SW 1271 (cell line): ENCODE results near the gene SRSF10.
"Not testable (repeated sequence)": the region's sequence is repeated elsewhere in the genome, so short reads cannot be mapped to it uniquely, and the experiment has no call there.

Source experiments
- DNase-seq, 2 experiments: peaks; one replicate each; lab custom pipeline; 2025; lab: John Stamatoyannopoulos, UW

Gene SRSF10

DNA sequence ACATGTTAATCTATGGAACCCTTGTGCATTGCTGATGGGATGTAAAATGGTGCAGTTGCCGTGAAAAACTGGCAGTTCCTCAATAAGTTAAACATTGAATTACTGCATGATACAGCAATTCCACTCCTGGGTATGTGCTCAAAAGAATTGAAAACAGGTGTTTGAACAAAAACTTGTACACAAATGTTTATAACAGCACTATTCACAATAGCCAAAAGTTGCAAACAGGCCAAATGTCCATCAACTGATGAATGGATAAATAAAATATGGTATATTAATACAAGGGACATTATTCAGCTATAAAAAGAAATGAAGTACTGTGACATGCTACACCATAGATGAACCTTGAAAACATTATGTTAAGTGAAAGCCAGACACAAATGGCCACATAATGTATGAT, 17.7 kb upstream of the SRSF10 start:
- no peak for DNase-seq

- no peak for DNase-seq
Measured at GRCh38 chr1:23996700-23997229, 16.6 kb upstream of the SRSF10 start.

DNA sequence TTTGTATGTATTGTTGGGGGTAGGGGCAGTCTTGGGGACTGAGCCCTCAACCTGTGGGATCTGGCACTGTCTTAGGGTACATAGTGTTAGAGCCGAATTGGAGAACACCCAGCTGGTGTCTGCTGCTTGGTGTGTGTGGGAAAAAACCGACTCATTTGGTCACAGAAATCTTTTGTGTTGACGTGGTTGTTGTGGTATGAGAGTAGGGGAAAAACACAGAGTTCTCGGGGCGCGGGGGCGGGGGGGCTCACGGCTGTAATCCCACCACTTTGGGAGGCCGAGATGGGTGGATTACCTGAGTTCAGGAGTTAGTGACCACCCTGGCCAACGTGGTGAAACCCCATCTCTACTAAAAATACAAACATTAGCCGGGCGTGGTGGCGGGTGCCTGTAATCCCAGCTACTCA, 15.3 kb upstream of the SRSF10 start:
- DNase-seq = no peak

GRCh38 chr1:23992011-23992410, 11.9 kb upstream of the SRSF10 start:
- DNase-seq = not testable (repeated sequence)

- no peak for DNase-seq
Measured at GRCh38 chr1:23989263-23989662, 9.1 kb upstream of the SRSF10 start.

GRCh38 chr1:23987038-23987437, 6.9 kb upstream of the SRSF10 start:
- not testable (repeated sequence) for DNase-seq

GRCh38 chr1:23984417-23985186, 4.5 kb upstream of the SRSF10 start:
- peak in 1 of 2 experiments; percentile 65 for DNase-seq

GRCh38 chr1:23980728-23981070, 572 bp upstream of the SRSF10 start:
- DNase-seq = peak in 1 of 2 experiments; percentile 62

DNA sequence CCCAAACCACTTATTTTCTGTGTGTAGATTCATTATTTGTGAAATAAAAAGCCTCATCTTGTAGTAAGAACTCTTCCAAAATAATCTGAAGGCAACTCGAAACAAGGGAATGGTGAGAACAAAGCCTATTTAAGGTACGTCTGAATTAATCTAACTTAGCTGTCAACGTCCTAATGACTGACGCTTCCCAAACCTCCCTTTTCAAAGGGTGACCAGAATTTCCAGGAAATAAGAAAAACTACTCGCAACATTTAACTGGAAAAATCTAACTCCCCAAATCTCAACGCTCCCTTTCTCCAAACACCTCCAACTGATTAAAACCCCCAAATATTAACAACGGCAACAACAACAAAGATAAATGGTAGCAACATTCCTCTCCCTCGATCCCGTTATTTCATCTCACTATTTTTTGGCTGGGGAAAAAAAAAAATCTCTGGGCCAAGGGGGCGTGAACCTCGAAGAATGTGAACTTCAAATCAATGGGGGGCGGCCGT, 693 bp downstream of the SRSF10 start:
- no peak for DNase-seq

- DNase-seq = no peak
Measured at GRCh38 chr1:23978805-23979204, 1.3 kb downstream of the SRSF10 start.

- DNase-seq = no peak
Measured at GRCh38 chr1:23977854-23978191, 2.3 kb downstream of the SRSF10 start.

DNA sequence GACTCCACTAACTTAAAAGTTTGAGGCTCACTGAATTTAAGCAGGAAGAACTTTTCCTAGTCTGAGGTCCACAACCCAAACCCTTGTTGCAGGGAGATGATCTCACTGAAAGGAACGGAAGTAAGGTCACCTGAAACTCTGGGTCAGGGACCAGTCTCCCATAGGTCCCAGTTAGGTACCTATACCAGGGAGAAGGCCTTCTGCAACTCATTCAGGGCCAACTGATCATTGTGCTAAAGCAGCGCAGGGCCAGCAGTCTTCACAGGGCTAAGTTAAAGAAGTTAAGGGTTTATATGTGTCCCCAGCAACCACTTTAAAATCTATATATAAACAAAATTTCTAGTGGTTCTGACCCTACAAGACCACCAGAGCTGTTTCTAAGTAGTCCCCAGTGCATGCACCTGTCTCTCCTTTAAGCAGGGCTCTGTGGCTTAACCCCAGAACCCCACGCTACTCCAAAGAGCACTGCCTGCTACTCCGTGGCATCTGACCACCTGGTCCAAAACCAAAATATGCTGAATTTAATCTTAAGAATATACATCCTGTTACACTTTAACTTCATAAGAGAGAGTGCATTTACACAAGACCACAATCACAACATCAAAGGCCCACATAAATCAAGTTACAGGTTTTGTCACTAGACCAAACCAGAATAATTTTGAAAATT, 2.8 kb downstream of the SRSF10 start:
- no peak for DNase-seq

DNA sequence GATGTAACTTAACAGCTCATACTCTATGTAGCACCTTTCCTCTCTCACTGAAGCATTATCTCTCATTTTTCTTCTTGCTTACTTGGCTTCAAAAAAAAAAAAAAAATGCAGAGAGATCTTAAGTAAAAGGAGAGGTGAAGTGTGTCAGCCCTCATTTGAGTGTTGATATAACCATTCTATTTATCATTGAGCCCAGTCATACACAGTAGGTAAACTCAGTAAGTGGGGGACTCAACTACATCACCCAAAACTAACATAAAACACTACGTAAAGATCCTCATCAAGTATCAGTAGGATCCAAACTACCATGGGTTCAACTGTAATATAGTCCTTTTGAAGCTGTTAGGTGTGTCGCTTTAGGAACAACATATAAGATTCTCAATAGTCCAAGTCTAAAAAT, 12.3 kb downstream of the SRSF10 start:
- no peak for DNase-seq

DNA sequence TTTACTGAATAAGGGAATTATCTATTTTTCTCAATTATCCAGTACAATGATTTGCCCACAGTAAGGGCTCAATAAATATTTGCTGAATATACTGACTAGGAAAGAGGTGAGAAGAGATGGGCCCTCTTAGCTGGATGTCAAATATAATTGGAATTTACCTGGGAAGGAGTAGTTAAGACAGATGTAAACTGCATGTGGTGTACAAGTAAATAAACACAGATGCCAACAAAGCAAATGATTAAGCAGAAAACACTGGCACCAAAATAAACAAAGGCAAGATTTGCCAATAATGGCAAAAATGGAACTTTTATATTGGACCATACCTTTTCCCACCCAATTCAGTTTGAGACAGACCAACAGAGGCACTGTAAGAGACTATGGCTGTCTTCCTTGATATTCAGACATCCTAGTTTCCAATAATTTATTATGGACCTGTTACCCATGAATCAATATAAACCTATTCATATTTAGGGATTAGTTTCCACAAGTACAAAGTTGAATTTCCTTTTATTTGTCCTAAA, 13.1 kb downstream of the SRSF10 start:
- DNase-seq = no peak

DNA sequence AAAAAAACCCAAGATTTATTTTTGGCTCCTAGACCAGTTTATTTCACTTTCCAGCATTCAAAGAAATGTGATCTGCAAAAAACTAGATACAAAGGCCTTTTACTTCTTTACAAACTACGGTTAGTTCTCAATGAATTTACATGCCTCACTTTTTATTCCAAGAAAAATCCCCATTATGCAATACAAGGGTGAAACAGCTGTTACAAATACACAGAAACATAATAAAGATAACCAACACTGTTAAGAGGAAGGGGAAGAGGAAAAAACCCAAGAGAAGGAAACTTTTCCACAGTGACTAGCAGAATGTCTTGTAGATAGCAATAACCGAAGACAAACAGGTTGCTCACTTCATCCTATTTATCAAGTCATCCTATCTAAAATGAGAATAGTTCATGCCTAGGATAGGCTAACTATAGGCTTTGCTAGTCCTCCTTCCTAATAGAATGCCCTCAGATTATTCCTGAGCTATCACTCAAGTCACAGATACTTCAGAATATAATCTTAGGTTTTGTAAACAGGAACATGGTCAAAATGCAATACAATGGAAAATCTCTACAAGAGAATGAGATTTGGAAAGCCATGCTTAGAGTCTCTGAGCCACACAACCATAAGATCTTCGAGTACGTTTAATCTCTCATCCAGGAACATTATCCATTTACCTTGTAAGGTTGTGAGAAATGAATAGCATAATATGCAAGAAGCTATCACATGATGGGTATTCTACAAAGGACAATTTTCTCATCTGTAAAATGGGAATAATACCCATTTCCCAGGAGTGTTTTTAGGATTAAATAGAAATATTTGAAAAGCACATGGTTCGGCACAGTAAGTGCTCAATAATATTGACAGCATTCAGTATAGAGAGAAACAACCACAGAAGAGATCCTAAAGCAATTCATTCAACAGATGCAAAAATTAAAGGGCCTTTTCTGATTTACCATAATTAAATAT, 15.1 kb downstream of the SRSF10 start:
- no peak for DNase-seq

- DNase-seq = no peak
Measured at GRCh38 chr1:23964235-23964668, 15.9 kb downstream of the SRSF10 start.

DNA sequence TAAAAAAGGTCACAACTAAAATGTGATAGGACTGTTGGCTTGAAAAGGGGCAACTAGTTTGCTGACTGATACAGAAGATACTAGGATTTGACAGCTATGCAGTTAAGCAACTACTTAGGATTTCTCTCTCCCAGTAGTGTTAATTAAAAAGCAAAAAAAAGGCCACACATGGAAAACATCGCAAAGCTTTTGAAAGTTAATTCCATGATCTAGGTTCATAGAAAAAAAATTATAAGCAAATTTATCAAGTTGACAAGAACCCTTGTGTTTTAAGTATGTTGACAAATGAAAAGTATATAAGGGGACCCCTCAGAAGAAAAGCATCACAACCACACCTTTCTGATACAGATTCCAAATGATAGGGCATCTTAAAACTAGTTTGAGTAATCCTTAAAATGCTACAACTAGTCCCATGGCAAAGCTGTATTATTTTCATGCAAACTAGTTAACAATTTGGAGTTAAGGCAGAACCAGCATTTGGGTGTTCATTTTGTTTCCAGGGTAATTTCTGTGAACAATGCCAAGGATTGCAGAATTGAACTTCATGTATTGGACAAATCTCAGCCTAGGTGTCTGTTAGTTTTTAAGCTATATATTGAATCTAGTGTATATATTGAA, 16.4 kb downstream of the SRSF10 start:
- no peak for DNase-seq

GRCh38 chr1:23960291-23961020, 19.7 kb downstream of the SRSF10 start:
- DNase-seq = peak in 1 of 2 experiments; percentile 27

DNA sequence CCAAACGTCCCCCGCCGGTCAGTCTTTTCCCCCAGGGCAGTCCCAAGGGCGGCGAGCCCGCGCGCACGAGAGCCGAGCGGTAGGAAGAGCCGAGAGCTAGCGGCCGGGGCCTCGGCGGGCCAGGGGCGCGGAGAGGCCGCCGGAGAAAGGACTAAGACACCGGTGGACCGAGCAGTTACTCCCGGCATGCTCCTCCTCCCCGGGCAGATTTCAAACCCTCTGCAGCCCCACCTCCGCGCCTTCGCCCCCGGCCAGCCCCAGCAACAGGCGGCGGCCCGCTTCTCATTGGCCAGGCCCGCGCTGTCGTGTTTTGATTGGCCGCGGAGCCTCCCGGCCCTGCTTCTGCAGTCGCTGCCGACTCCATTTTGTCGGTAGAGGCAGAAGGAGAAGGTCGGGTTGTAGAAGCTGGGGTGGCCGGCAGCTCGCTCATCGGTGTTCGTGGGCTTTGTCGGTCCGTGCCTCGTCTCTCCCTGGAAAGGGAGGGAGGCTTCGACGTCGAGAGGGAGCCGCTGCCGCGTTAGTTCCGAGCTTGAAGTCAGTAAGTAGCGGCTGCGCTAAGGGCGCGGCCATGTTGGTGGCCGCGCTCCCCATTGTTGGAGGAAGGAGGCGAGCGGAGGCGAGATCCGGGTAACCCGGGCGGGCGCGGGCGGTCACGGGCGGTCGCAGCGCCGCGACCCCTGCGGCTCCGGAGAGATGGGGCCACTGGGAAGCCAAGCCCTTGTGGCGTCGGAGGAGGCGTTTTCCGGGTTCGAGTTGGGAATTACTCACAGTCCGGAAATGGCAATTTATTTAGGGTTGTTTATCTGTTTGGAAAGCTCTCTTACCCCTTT, 20.5 kb downstream of the SRSF10 start, which contains the start of gene PNRC2:
PNRC2 (plus strand) TSS at position 368 of the 830 bp plus-strand sequence. CDS start 1,630 bp downstream, outside the sequence.
- DNase-seq = peak; percentile 61 to 90
